Spleen (tissue), 11 donors: ENCODE data around the gene PDE2A. TPM values are rescaled to one million over a fixed set of nuclear protein-coding genes. Genes with fewer than 3 reads are reported as not detected.

Source experiments
- DNase-seq: peaks from one replicate; pipeline ENCODE4 v3.0.0-alpha.2; 2020
- H3K27ac ChIP-seq, 8 donors: fragments of 200-600 bp; sonication (generic) in 7 of 8; 1 replicate in 4 of 8; 2 replicates in 4 of 8; pipeline versions ENCODE4 v1.5.0 to v1.8.0; 2016 to 2021; ENCODE audit warnings: inconsistent platforms in 4 of 8, mild to moderate bottlenecking in 4 of 8, moderate library complexity in 1 of 8
- H3K27me3 ChIP-seq, 7 donors: fragments of 200-600 bp; sonication (generic) in 6 of 7; replicated peaks in 1 of 7; 1 replicate in 4 of 7; 2 replicates in 3 of 7; pipeline versions ENCODE4 v1.5.0 to v1.8.0; 2016 to 2021; ENCODE audit warnings: inconsistent platforms in 3 of 7, mild to moderate bottlenecking in 1 of 7
- H3K36me3 ChIP-seq, 6 donors: fragments of 200-600 bp; sonication (generic) in 5 of 6; 1 replicate in 4 of 6; 2 replicates in 2 of 6; pipeline versions ENCODE4 v1.5.0 to v1.8.0; 2016 to 2021; ENCODE audit warnings: inconsistent platforms in 2 of 6
- H3K4me1 ChIP-seq, 6 donors: fragments of 200-600 bp; sonication (generic) in 5 of 6; 1 replicate in 3 of 6; 2 replicates in 3 of 6; pipeline versions ENCODE4 v1.5.0 to v1.8.0; 2016 to 2021; ENCODE audit warnings: inconsistent platforms in 3 of 6
- H3K4me3 ChIP-seq, 8 donors: fragments of 200-600 bp; sonication (generic) in 7 of 8; 1 replicate in 4 of 8; 2 replicates in 4 of 8; pipeline versions ENCODE4 v1.5.0 to v1.8.0; 2016 to 2021; ENCODE audit warnings: inconsistent platforms in 4 of 8, mild to moderate bottlenecking in 4 of 8, moderate library complexity in 2 of 8
- H3K9me3 ChIP-seq, 8 donors: fragments of 200-600 bp; sonication (generic) in 7 of 8; 1 replicate in 4 of 8; 2 replicates in 4 of 8; pipeline versions ENCODE4 v1.5.0 to v1.8.0; 2016 to 2021; ENCODE audit warnings: inconsistent platforms in 4 of 8
- POLR2A ChIP-seq, 3 donors: fragments of 450-650 bp; IDR thresholded peaks; one replicate each; pipeline ENCODE4 v1.5.1; 2017; ENCODE audit warnings: antibody characterized with exemption in 3 of 3, mild to moderate bottlenecking in 1 of 3
- POLR2AphosphoS5 ChIP-seq, 3 donors: sonication (generic); formaldehyde crosslinking; IDR thresholded peaks; one replicate each; pipeline ENCODE4 v1.5.1; 2017; ENCODE audit warnings: antibody characterized with exemption in 3 of 3
- WGBS, 5 donors: extraction: QIAGEN DNeasy Blood & Tissue Kit in 3 of 5; methylation state at CpG; one replicate each; pipeline versions ENCODE4 v1.1.5 to v1.1.7; 2013 to 2018; 5-methylcytosine and 5-hydroxymethylcytosine counted together
- intact Hi-C: fragments of 100-400 bp; cut with DNase I; formaldehyde crosslinking; loops from one replicate; pipeline ENCODE4 v1.15.0; 2023; ENCODE audit warnings: low total_unique reads
- polyA plus RNA-seq, 3 donors: library from polyadenylated mRNA; stranded (reverse); fragments of 200-250 nt; gene quantifications; one replicate each; pipeline ENCODE4 v1.2.1, GENCODE V29; 2013
- total RNA-seq, 7 donors: library from RNA; depleted of rRNA in 3 of 7; stranded (reverse); fragments of >200 nt in 3 of 7; fragmentation: NEBNext Ultra II Directional in 4 of 7; extraction: Animal tissue kit (Norgen Biotek cat#: 25700) in 4 of 7; gene quantifications; one replicate each; pipeline versions ENCODE4 v1.1.0 to v1.2.1, GENCODE V29; 2016 to 2021
- TF ChIP-seq, protein P1 (sequence below), 11 experiments: fragments of 200-600 bp in 7 of 11; fragments of 450-650 bp in 4 of 11; sonication (generic) in 4 of 11; IDR thresholded peaks in 8 of 11; conservative IDR thresholded peaks in 3 of 11; 1 replicate in 7 of 11; 2 replicates in 4 of 11; pipeline versions ENCODE4 v1.4.0 to v1.8.0; 2016 to 2021; ENCODE audit warnings: antibody characterized with exemption in 11 of 11, inconsistent platforms in 4 of 11, mild to moderate bottlenecking in 1 of 11
- donor health status: healthy with polysubstance abuse.
- donor health status: DM: no; HTN: no; CAD: no; lungs with moderate emphysema.
- donor health status: DM: no; HTN: no; CAD: no.
- donor health status: Bipolar disorder and iron deficiency.
- donor health status: healthy.
- donor health status: DM: no; HTN: no; CAD: no.
- donor health status: DM: yes; HTN: yes; CAD: no.

The PDE2A gene
- total and polyA plus RNA-seq, 10 donors, result 58.2 to 584 (median 333) TPM

DNA sequence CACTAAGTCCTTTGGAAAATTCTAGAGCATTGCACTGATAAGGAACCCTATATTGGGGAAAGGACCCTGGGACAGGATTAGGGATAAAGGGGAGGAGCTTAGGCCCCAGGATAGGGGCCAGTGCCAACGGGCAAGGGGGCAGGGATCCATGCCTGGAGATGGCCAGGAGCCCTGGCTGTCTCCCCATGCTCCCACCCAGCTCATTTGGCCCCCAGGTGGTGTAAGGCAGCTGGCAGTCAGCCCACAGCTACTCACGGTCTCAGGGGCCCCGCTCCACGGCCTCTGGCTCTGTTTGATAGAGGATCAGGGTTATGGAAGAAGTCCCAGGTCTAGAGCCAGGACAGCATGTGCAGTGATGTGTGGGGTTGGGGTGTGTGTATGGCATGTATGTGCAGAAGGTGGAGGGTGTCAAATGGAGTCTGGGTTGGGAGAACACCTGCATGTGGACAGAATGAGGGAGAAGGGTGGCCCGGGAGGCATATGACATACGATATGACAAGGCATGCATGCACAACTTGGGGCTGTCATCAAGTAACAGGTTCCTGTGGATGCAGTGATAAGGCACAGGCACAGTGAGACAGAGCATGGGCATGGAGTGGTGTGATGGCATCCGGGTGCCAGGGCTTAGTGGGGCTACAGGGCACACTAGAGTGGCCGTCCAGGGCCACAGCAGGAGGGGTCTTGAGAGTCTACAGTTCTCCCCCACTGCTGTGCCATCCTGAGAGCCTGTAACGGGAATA lies 18.4 kb upstream of the PDE2A start:
- DNase-seq, result no peak
- H3K4me1 ChIP-seq, result peaks cover 0 to 29% (median 11%) of the 10 kb centered on the region in 6 donors
- peak overlapping the region in 1 of 8 donors; percentile 12 for H3K27ac ChIP-seq
- no peak overlapping the region for H3K4me3 ChIP-seq
- no peaks in the 10 kb centered on the region for H3K9me3 ChIP-seq
- WGBS, 5 donors, result 85 to 95% (median 90%) methylated on average over 6 to 9 of the region's 9 CpGs
- peak in 1 of 3 donors; percentile 30 for TF ChIP-seq POLR2AphosphoS5 (IDR thresholded peaks at IDR 0.05)
- no peak for TF ChIP-seq POLR2A (IDR thresholded peaks at IDR 0.05)
- no peaks in the 10 kb centered on the region for H3K27me3 ChIP-seq
- peaks cover 2 to 100% (median 100%) of the 10 kb centered on the region in 6 donors for H3K36me3 ChIP-seq
- intact Hi-C loops, result no loop called here

DNA sequence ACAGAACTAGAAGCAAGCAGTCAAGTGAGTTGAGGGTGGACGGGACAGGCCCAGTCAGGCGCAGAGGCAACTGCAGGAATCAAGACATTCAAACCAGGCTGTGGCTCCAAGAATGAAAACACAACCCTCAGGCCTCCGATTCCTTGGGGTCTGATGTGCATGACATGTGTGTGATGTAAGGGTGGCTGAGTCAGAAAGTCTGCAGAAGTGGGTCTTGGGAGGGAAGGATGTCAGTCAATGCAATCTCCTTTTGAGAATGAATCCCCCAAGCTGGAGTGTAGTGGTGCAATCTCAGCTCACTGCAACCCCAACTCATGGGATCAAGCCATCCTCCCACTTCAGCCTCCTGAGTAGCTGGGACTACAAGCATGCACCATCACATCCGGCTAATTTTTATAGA lies 15.9 kb upstream of the PDE2A start:
- WGBS, 5 donors, result 89 to 96% (median 92%) methylated on average over 4 of the region's 4 CpGs
- Histone ChIP-seq H3K4me1 (peaks cover 0 to 51% (median 23%) of the 10 kb centered on the region in 6 donors), H3K36me3 (peaks cover 0 to 100% (median 98%) of the 10 kb centered on the region in 6 donors), H3K27ac (peak overlapping the region in 1 of 8 donors; percentile 62), H3K27me3 (no peaks in the 10 kb centered on the region), H3K4me3 (no peak overlapping the region), H3K9me3 (no peaks in the 10 kb centered on the region)
- DNase-seq, result no peak
- intact Hi-C loops, result no loop called here
- no peak for TF ChIP-seq POLR2AphosphoS5 (IDR thresholded peaks at IDR 0.05)
- no peak for TF ChIP-seq POLR2A (IDR thresholded peaks at IDR 0.05)
- TF ChIP-seq, protein P1, sequence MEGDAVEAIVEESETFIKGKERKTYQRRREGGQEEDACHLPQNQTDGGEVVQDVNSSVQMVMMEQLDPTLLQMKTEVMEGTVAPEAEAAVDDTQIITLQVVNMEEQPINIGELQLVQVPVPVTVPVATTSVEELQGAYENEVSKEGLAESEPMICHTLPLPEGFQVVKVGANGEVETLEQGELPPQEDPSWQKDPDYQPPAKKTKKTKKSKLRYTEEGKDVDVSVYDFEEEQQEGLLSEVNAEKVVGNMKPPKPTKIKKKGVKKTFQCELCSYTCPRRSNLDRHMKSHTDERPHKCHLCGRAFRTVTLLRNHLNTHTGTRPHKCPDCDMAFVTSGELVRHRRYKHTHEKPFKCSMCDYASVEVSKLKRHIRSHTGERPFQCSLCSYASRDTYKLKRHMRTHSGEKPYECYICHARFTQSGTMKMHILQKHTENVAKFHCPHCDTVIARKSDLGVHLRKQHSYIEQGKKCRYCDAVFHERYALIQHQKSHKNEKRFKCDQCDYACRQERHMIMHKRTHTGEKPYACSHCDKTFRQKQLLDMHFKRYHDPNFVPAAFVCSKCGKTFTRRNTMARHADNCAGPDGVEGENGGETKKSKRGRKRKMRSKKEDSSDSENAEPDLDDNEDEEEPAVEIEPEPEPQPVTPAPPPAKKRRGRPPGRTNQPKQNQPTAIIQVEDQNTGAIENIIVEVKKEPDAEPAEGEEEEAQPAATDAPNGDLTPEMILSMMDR (IDR thresholded peaks at IDR 0.05 in 8 of 11, conservative IDR thresholded peaks at IDR 0.05 in 3 of 11), result no peak

DNA sequence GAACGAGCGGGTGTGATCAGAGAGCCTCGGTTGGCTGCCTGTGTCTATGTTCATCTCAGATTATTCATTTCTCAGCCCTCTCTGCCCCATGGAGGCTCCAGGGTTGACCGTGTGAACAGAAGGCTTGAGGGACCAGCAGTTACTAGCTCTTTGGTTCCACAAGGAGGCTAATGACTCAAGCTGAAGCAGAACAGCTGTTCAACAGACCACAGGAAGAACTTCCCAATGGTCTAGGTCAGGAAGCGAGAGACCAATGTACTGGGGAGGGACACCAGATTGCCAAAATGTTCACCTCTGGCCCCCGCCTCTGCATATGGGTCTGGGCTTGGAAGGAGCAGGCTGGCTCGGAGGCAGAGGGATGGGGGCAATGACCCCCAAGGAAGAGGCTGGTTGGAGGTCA lies 14.7 kb upstream of the PDE2A start:
- peak overlapping the region in 6 of 8 donors; percentile 16 to 62 (median 48) for H3K27ac ChIP-seq
- intact Hi-C loops, result no loop called here

DNA sequence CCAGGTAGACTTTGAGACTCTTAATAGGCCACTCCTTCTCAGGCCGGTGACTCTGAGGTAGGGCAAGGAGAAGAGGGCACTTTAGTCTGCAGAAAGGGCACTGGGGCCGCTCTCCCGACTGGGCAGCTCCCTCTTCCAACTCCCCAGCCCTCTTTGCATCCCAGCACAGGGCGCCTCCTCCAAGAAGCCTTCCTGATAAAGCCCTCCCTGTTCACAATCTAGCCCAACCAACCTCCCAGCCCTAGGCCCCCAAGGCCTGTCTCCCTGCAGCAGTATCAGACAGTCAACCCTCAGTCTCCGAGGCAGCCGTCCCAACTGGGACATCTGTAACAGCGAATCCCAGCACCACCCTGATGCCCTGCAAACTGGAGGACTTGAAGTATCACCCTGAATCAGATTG lies 14.3 kb upstream of the PDE2A start:
- 88 to 93% (median 92%) methylated on average over 7 of the region's 7 CpGs for WGBS, 5 donors
- no peak for DNase-seq
- Histone ChIP-seq H3K9me3 (no peaks in the 10 kb centered on the region), H3K27ac (peak overlapping the region in 5 of 8 donors; percentile 16 to 62 (median 49)), H3K4me3 (no peak overlapping the region), H3K4me1 (peaks cover 0 to 68% (median 36%) of the 10 kb centered on the region in 6 donors), H3K36me3 (peaks cover 0 to 100% (median 95%) of the 10 kb centered on the region in 6 donors), H3K27me3 (no peaks in the 10 kb centered on the region)
- intact Hi-C loops, result no loop called here
- TF ChIP-seq, protein P1 (IDR thresholded peaks at IDR 0.05 in 8 of 11, conservative IDR thresholded peaks at IDR 0.05 in 3 of 11), result no peak
- TF ChIP-seq POLR2A (IDR thresholded peaks at IDR 0.05) (no peak), POLR2AphosphoS5 (IDR thresholded peaks at IDR 0.05) (no peak)

More for the DNA sequence above, 14.7 kb upstream of the PDE2A start:
- peaks cover 0 to 100% (median 96%) of the 10 kb centered on the region in 6 donors for H3K36me3 ChIP-seq
- H3K4me1 ChIP-seq, result peaks cover 0 to 64% (median 33%) of the 10 kb centered on the region in 6 donors
- no peak for DNase-seq
- TF ChIP-seq, protein P1 (IDR thresholded peaks at IDR 0.05 in 8 of 11, conservative IDR thresholded peaks at IDR 0.05 in 3 of 11), result no peak
- TF ChIP-seq POLR2AphosphoS5 (IDR thresholded peaks at IDR 0.05) (peak in 1 of 3 donors; percentile 31), POLR2A (IDR thresholded peaks at IDR 0.05) (no peak)
- H3K9me3 ChIP-seq, result no peaks in the 10 kb centered on the region
- H3K27me3 ChIP-seq, result no peaks in the 10 kb centered on the region
- 75 to 93% (median 83%) methylated on average over 7 of the region's 7 CpGs for WGBS, 5 donors
- H3K4me3 ChIP-seq, result no peak overlapping the region
